HepG2 (cell line): ENCODE results near the gene ZNF484. TPM values are rescaled to one million over a fixed set of nuclear protein-coding genes. Genes with fewer than 3 reads are reported as not detected.
A peak's percentile ranks its signal among the peaks of the same experiment; 100 is the strongest.

Source experiments
- AHR ChIP-seq: IDR thresholded peaks from 2 replicates; pipeline ENCODE4 v1.6.1; 2018; ENCODE audit warnings: missing genetic modification reagents, missing compliant biosample characterization
- FOXO1 ChIP-seq: sonication (generic); formaldehyde crosslinking; IDR thresholded peaks from 2 replicates; pipeline ENCODE4 v1.4.0; 2020; ENCODE audit warnings: missing genetic modification reagents
- IKZF4 ChIP-seq: sonication (generic); formaldehyde crosslinking; IDR thresholded peaks from 2 replicates; pipeline ENCODE4 v1.5.1; 2020; ENCODE audit warnings: borderline replicate concordance, mild to moderate bottlenecking, low read depth, missing genetic modification reagents; ENCODE audit errors: not compliant biosample characterization
- KAT2B ChIP-seq: fragments of 150-350 bp; IDR thresholded peaks from 2 replicates; pipeline ENCODE4 v1.6.1; 2014; ENCODE audit warnings: low read depth, low read length, borderline replicate concordance
- MBNL3 ChIP-seq: fragments of 250-450 bp; sonication (Bioruptor Pico); conservative IDR thresholded peaks from 2 replicates; pipeline ENCODE4 v1.8.0; 2022; ENCODE audit warnings: mild to moderate bottlenecking, inconsistent platforms
- MEF2D ChIP-seq: sonication (generic); formaldehyde crosslinking; IDR thresholded peaks from 2 replicates; pipeline ENCODE4 v1.5.1; 2020; ENCODE audit warnings: mild to moderate bottlenecking, missing genetic modification reagents
- NR2F6 ChIP-seq, 2 experiments: IDR thresholded peaks; 2 replicates each; pipeline ENCODE4 v1.6.1; 2016; ENCODE audit warnings: antibody characterized with exemption in 1 of 2, mild to moderate bottlenecking in 1 of 2
- PITX1 ChIP-seq: sonication (generic); formaldehyde crosslinking; IDR thresholded peaks from 2 replicates; pipeline ENCODE4 v1.5.1; 2020; ENCODE audit warnings: mild to moderate bottlenecking, missing genetic modification reagents
- RBAK ChIP-seq: sonication (generic); formaldehyde crosslinking; IDR thresholded peaks from 2 replicates; pipeline ENCODE4 v1.5.1; 2020; ENCODE audit warnings: mild to moderate bottlenecking, missing genetic modification reagents
- RFX1 ChIP-seq: fragments of 450-650 bp; IDR thresholded peaks from 2 replicates; pipeline ENCODE4 v1.6.1; 2017
- TCF7 ChIP-seq: sonication (generic); IDR thresholded peaks from 2 replicates; pipeline ENCODE4 v1.6.1; 2016; ENCODE audit warnings: antibody characterized with exemption, low read depth
- ZBTB20 ChIP-seq: sonication (generic); formaldehyde crosslinking; IDR thresholded peaks from 2 replicates; pipeline ENCODE4 v1.8.1; 2023; ENCODE audit warnings: missing genetic modification reagents, low read depth, mild to moderate bottlenecking, borderline replicate concordance
- ZMYM2 ChIP-seq: sonication (generic); formaldehyde crosslinking; IDR thresholded peaks from 2 replicates; pipeline ENCODE4 v1.8.0; 2022; ENCODE audit warnings: mild to moderate bottlenecking, missing genetic modification reagents
- ZNF10 ChIP-seq: sonication (generic); formaldehyde crosslinking; IDR thresholded peaks from 2 replicates; pipeline ENCODE4 v1.4.0; 2020; ENCODE audit warnings: mild to moderate bottlenecking, low read depth, missing genetic modification reagents, borderline replicate concordance
- ZNF326 ChIP-seq: sonication (generic); formaldehyde crosslinking; IDR thresholded peaks from 2 replicates; pipeline ENCODE4 v1.4.0; 2020; ENCODE audit warnings: missing genetic modification reagents, borderline replicate concordance
- ZNF343 ChIP-seq: sonication (generic); formaldehyde crosslinking; IDR thresholded peaks from 2 replicates; pipeline ENCODE4 v1.4.0; 2020; ENCODE audit warnings: mild to moderate bottlenecking, missing genetic modification reagents
- ZNF549 ChIP-seq: sonication (generic); formaldehyde crosslinking; IDR thresholded peaks from 2 replicates; pipeline ENCODE4 v1.5.0; 2020; ENCODE audit warnings: missing genetic modification reagents
- ZNF670 ChIP-seq: sonication (generic); formaldehyde crosslinking; IDR thresholded peaks from 2 replicates; pipeline ENCODE4 v1.8.0; 2022; ENCODE audit warnings: mild to moderate bottlenecking, missing genetic modification reagents, borderline replicate concordance
- ZNF678 ChIP-seq: sonication (generic); formaldehyde crosslinking; IDR thresholded peaks from 2 replicates; pipeline ENCODE4 v1.4.0; 2020; ENCODE audit warnings: mild to moderate bottlenecking, missing genetic modification reagents
- ZNF777 ChIP-seq: sonication (generic); formaldehyde crosslinking; IDR thresholded peaks from 2 replicates; pipeline ENCODE4 v1.4.0; 2020; ENCODE audit warnings: missing genetic modification reagents
- ZSCAN25 ChIP-seq: sonication (generic); formaldehyde crosslinking; IDR thresholded peaks from 2 replicates; pipeline ENCODE4 v1.8.0; 2022; ENCODE audit warnings: mild to moderate bottlenecking, missing genetic modification reagents
- polyA plus RNA-seq, 8 experiments: library from polyadenylated mRNA; depleted of rRNA in 3 of 8; stranded (reverse) in 7 of 8; unstranded in 1 of 8; fragments of >200 nt; fragmentation: Illumina TruSeq in 4 of 8; extraction: Trizol in 4 of 8; gene quantifications; 2 replicates each; pipeline versions ENCODE4 v1.2.1 to v1.2.3, GENCODE V29; 2011 to 2016; ENCODE audit warnings: low read depth in 4 of 8, missing spikeins in 1 of 8, mixed read lengths in 1 of 8; ENCODE audit not compliant: insufficient read depth in 1 of 8
- total RNA-seq, 5 experiments: library from RNA; depleted of rRNA; stranded (reverse); fragments of >200 nt; fragmentation: Illumina TruSeq; extraction: Trizol; gene quantifications; 2 replicates each; pipeline ENCODE4 v1.2.3, GENCODE V29; 2016; ENCODE audit warnings: low read depth in 1 of 5
- TF ChIP-seq, protein P1 (sequence below): sonication (generic); formaldehyde crosslinking; IDR thresholded peaks from 2 replicates; pipeline ENCODE4 v1.4.0; 2020; ENCODE audit warnings: missing genetic modification reagents
- TF ChIP-seq, protein P2 (sequence below): IDR thresholded peaks from 2 replicates; pipeline ENCODE4 v1.6.1; 2018; ENCODE audit warnings: missing genetic modification reagents, mild to moderate bottlenecking, missing compliant biosample characterization
- TF ChIP-seq, protein P3 (sequence below): sonication (generic); formaldehyde crosslinking; IDR thresholded peaks from 2 replicates; pipeline ENCODE4 v1.4.0; 2020; ENCODE audit warnings: missing genetic modification reagents
- TF ChIP-seq, protein P4 (sequence below): sonication (generic); formaldehyde crosslinking; IDR thresholded peaks from 2 replicates; pipeline ENCODE4 v1.4.0; 2020; ENCODE audit warnings: mild to moderate bottlenecking, missing genetic modification reagents
- TF ChIP-seq, protein P5 (sequence below): sonication (generic); formaldehyde crosslinking; IDR thresholded peaks from 2 replicates; pipeline ENCODE4 v1.4.0; 2020; ENCODE audit warnings: missing genetic modification reagents

Gene ZNF484
- total and polyA plus RNA-seq, 2 of the 13 experiments (the other 11 are each of a cell fraction or from before 2014, with no cell fraction given): 0.96 to 7.2 TPM

DNA sequence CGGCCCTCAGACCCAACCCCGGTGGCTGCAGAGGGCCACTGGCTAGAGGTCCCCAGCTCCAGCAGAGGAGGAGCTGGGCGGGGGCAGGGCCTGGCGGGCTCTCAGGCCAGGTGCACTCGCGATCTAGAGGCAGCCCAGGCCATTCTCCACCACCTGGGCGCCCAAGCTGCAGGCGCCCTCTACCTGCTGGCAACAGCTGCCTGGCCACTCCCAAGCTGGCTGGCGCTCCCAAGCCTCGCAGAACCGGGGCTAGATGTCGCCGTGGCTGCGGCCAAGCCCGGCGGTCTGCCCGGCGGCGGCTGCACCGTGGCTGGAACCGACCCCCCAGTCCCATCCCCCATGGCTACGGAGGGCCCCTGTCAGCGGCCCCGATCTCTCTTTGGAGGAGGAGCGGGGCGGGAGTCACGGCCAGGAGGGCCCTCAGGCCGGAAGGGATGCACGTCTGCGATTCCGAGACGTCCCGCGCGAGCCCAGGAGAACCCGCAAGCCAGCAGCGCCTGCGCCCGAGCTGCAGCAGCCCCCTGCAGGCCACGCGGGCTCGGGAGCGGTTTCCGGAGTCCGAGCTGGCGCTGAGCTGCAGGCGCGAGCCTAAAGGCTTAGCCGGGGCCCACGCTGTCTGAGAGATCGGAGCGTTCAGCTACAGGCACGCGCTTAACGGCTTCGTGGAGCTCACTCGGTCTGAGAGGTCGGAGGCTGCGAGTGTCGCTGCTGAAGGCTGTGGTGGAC lies 68.9 kb downstream of the ZNF484 start (continued):
- TF ChIP-seq, protein P1, sequence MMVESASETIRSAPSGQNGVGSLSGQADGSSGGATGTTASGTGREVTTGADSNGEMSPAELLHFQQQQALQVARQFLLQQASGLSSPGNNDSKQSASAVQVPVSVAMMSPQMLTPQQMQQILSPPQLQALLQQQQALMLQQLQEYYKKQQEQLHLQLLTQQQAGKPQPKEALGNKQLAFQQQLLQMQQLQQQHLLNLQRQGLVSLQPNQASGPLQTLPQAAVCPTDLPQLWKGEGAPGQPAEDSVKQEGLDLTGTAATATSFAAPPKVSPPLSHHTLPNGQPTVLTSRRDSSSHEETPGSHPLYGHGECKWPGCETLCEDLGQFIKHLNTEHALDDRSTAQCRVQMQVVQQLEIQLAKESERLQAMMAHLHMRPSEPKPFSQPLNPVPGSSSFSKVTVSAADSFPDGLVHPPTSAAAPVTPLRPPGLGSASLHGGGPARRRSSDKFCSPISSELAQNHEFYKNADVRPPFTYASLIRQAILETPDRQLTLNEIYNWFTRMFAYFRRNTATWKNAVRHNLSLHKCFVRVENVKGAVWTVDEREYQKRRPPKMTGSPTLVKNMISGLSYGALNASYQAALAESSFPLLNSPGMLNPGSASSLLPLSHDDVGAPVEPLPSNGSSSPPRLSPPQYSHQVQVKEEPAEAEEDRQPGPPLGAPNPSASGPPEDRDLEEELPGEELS (CRISPR knock-in tag): no peak
- TF ChIP-seq TCF7 (no peak), ZNF777 (CRISPR knock-in tag) (peak; percentile 81), ZNF343 (no peak), AHR (CRISPR knock-in tag) (no peak), RBAK (CRISPR knock-in tag) (no peak), FOXO1 (CRISPR knock-in tag) (no peak), ZMYM2 (no peak), KAT2B (no peak), ZSCAN25 (CRISPR knock-in tag) (no peak), MBNL3 (CRISPR knock-in tag) (no peak), IKZF4 (CRISPR knock-in tag) (no peak), NR2F6 (IDR thresholded peaks at IDR 0.05) (no peak), NR2F6 (CRISPR knock-in tag; IDR thresholded peaks at IDR 0.05) (no peak), ZNF549 (no peak), RFX1 (no peak), ZNF10 (CRISPR knock-in tag) (no peak), PITX1 (CRISPR knock-in tag) (peak; percentile 50; the same call in 1 of the 2 replicates), ZNF670 (CRISPR knock-in tag) (no peak), ZNF326 (CRISPR knock-in tag) (no peak), MEF2D (CRISPR knock-in tag) (no peak), ZBTB20 (CRISPR knock-in tag) (no peak), ZNF678 (no peak)
- TF ChIP-seq, protein P2, sequence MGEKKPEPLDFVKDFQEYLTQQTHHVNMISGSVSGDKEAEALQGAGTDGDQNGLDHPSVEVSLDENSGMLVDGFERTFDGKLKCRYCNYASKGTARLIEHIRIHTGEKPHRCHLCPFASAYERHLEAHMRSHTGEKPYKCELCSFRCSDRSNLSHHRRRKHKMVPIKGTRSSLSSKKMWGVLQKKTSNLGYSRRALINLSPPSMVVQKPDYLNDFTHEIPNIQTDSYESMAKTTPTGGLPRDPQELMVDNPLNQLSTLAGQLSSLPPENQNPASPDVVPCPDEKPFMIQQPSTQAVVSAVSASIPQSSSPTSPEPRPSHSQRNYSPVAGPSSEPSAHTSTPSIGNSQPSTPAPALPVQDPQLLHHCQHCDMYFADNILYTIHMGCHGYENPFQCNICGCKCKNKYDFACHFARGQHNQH (CRISPR knock-in tag): 0 out of 2 replicates have a peak, but pooled peaks have one; percentile 16
- TF ChIP-seq, protein P3, sequence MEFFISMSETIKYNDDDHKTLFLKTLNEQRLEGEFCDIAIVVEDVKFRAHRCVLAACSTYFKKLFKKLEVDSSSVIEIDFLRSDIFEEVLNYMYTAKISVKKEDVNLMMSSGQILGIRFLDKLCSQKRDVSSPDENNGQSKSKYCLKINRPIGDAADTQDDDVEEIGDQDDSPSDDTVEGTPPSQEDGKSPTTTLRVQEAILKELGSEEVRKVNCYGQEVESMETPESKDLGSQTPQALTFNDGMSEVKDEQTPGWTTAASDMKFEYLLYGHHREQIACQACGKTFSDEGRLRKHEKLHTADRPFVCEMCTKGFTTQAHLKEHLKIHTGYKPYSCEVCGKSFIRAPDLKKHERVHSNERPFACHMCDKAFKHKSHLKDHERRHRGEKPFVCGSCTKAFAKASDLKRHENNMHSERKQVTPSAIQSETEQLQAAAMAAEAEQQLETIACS (CRISPR knock-in tag): no peak
- TF ChIP-seq, protein P4, sequence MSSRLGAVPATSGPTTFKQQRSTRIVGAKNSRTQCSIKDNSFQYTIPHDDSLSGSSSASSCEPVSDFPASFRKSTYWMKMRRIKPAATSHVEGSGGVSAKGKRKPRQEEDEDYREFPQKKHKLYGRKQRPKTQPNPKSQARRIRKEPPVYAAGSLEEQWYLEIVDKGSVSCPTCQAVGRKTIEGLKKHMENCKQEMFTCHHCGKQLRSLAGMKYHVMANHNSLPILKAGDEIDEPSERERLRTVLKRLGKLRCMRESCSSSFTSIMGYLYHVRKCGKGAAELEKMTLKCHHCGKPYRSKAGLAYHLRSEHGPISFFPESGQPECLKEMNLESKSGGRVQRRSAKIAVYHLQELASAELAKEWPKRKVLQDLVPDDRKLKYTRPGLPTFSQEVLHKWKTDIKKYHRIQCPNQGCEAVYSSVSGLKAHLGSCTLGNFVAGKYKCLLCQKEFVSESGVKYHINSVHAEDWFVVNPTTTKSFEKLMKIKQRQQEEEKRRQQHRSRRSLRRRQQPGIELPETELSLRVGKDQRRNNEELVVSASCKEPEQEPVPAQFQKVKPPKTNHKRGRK (CRISPR knock-in tag): no peak
- TF ChIP-seq, protein P5, sequence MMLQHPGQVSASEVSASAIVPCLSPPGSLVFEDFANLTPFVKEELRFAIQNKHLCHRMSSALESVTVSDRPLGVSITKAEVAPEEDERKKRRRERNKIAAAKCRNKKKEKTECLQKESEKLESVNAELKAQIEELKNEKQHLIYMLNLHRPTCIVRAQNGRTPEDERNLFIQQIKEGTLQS (CRISPR knock-in tag): no peak
